H9 (cell line): ENCODE results near the gene MCF2L2. TPM values are rescaled to one million over a fixed set of nuclear protein-coding genes. Genes with fewer than 3 reads are reported as not detected.

Source experiments
- DNase-seq: peaks from one replicate; pipeline ENCODE4 v3.0.0-alpha.2; 2017
- H2AFZ ChIP-seq: one replicate; pipeline ENCODE4 v1.6.1; 2013; ENCODE audit warnings: mild to moderate bottlenecking, low read length, control low read depth, moderate library complexity
- H2AK5ac ChIP-seq: 2 replicates; pipeline ENCODE4 v1.6.1; 2013; ENCODE audit warnings: low read length, control low read depth, mixed read lengths; ENCODE audit not compliant: insufficient read length
- H2BK120ac ChIP-seq: one replicate; pipeline ENCODE4 v1.6.1; 2013; ENCODE audit warnings: low read depth, mild to moderate bottlenecking, low read length, control low read depth, inconsistent platforms; ENCODE audit not compliant: poor library complexity, severe bottlenecking
- H2BK12ac ChIP-seq: 2 replicates; pipeline ENCODE4 v1.6.1; 2013; ENCODE audit warnings: low read length, control low read depth, mixed read lengths, low read depth; ENCODE audit not compliant: insufficient read length
- H2BK15ac ChIP-seq: 2 replicates; pipeline ENCODE4 v1.6.1; 2013; ENCODE audit warnings: low read depth, low read length, control low read depth
- H2BK20ac ChIP-seq: one replicate; pipeline ENCODE4 v1.6.1; 2013; ENCODE audit warnings: low read depth, mild to moderate bottlenecking, low read length, control low read depth, inconsistent platforms; ENCODE audit not compliant: poor library complexity, severe bottlenecking
- H2BK5ac ChIP-seq: 2 replicates; pipeline ENCODE4 v1.6.1; 2013; ENCODE audit warnings: low read length, control low read depth, mixed read lengths; ENCODE audit not compliant: insufficient read length
- H3K14ac ChIP-seq: 2 replicates; pipeline ENCODE4 v1.6.1; 2013; ENCODE audit warnings: low read length, control low read depth; ENCODE audit not compliant: insufficient read depth
- H3K18ac ChIP-seq: 2 replicates; pipeline ENCODE4 v1.6.1; 2013; ENCODE audit warnings: low read depth, mild to moderate bottlenecking, mixed read lengths, low read length, control low read depth; ENCODE audit not compliant: insufficient read length
- H3K23ac ChIP-seq: 2 replicates; pipeline ENCODE4 v1.6.1; 2013; ENCODE audit warnings: low read length, control low read depth, mixed read lengths, low read depth; ENCODE audit not compliant: insufficient read length
- H3K23me2 ChIP-seq: 2 replicates; pipeline ENCODE4 v1.6.1; 2013; ENCODE audit warnings: low read depth, mild to moderate bottlenecking, mixed read lengths, low read length, control low read depth; ENCODE audit not compliant: insufficient read length, poor library complexity, severe bottlenecking
- H3K27ac ChIP-seq: 2 replicates; pipeline ENCODE4 v1.5.1; 2013; ENCODE audit warnings: low read length, control low read depth, mixed read lengths, low read depth; ENCODE audit not compliant: insufficient read length
- H3K27me3 ChIP-seq: 2 replicates; pipeline ENCODE4 v1.6.1; 2013; ENCODE audit warnings: low read length, control low read depth, inconsistent platforms; ENCODE audit not compliant: insufficient read depth
- H3K4ac ChIP-seq: 2 replicates; pipeline ENCODE4 v1.6.1; 2013; ENCODE audit warnings: low read depth, mild to moderate bottlenecking, control low read depth, inconsistent platforms, low read length, moderate library complexity
- H3K4me1 ChIP-seq: 2 replicates; pipeline ENCODE4 v1.6.1; 2013; ENCODE audit warnings: low read length, control low read depth, inconsistent platforms; ENCODE audit not compliant: insufficient read depth
- H3K4me2 ChIP-seq: 2 replicates; pipeline ENCODE4 v1.6.1; 2013; ENCODE audit warnings: low read length, control low read depth, mixed read lengths; ENCODE audit not compliant: insufficient read length, insufficient read depth
- H3K56ac ChIP-seq: 2 replicates; pipeline ENCODE4 v1.6.1; 2013; ENCODE audit warnings: low read depth, mild to moderate bottlenecking, mixed read lengths, low read length, control low read depth; ENCODE audit not compliant: insufficient read length
- H3K79me1 ChIP-seq: 2 replicates; pipeline ENCODE4 v1.6.1; 2013; ENCODE audit warnings: low read depth, mild to moderate bottlenecking, moderate library complexity, low read length, control low read depth, inconsistent platforms; ENCODE audit not compliant: insufficient read depth, poor library complexity, severe bottlenecking
- H3K79me2 ChIP-seq: 2 replicates; pipeline ENCODE4 v1.6.1; 2013; ENCODE audit warnings: low read length, control low read depth, inconsistent platforms; ENCODE audit not compliant: insufficient read depth
- H3K9ac ChIP-seq: 2 replicates; pipeline ENCODE4 v1.6.1; 2013; ENCODE audit warnings: low read length, control low read depth, mixed read lengths; ENCODE audit not compliant: insufficient read length; ENCODE audit errors: extremely low read depth
- H3K9me3 ChIP-seq: one replicate; pipeline ENCODE4 v1.6.1; 2013; ENCODE audit warnings: low read depth, low read length, inconsistent platforms; ENCODE audit not compliant: control insufficient read depth
- H3T11ph ChIP-seq: one replicate; pipeline ENCODE4 v1.6.1; 2013; ENCODE audit warnings: mild to moderate bottlenecking, low read length, control low read depth, inconsistent platforms
- H4K20me1 ChIP-seq: one replicate; pipeline ENCODE4 v1.6.1; 2013; ENCODE audit not compliant: control insufficient read depth, insufficient read length, insufficient read depth
- H4K5ac ChIP-seq: 2 replicates; pipeline ENCODE4 v1.6.1; 2013; ENCODE audit warnings: low read depth, mild to moderate bottlenecking, mixed read lengths, low read length, control low read depth; ENCODE audit not compliant: insufficient read length
- H4K8ac ChIP-seq: replicated peaks from 2 replicates; pipeline ENCODE4 v1.6.1; 2013; ENCODE audit warnings: low read length, control low read depth, mixed read lengths, low read depth; ENCODE audit not compliant: insufficient read length
- H4K91ac ChIP-seq: 2 replicates; pipeline ENCODE4 v1.6.1; 2013; ENCODE audit warnings: low read depth, mild to moderate bottlenecking, moderate library complexity, mixed read lengths, low read length, control low read depth; ENCODE audit not compliant: insufficient read length
- H3K27ac Mint-ChIP-seq, 3 experiments: 2 replicates in 2 of 3; 3 replicates in 1 of 3; pipeline ENCODE4 v1.8.0; 2020 to 2021; ENCODE audit warnings: mixed read lengths in 3 of 3, mild to moderate bottlenecking in 1 of 3, moderate library complexity in 1 of 3
- H3K27me3 Mint-ChIP-seq: 2 replicates; pipeline ENCODE4 v1.8.0; 2021; ENCODE audit warnings: low read depth, mild to moderate bottlenecking, moderate library complexity, mixed read lengths
- H3K36me3 Mint-ChIP-seq, 3 experiments: 2 replicates in 2 of 3; 3 replicates in 1 of 3; pipeline ENCODE4 v1.8.0; 2020 to 2021; ENCODE audit warnings: low read depth in 3 of 3, mixed read lengths in 3 of 3; ENCODE audit not compliant: insufficient read depth in 1 of 3
- H3K4me1 Mint-ChIP-seq, 2 experiments: 2 replicates each; pipeline ENCODE4 v1.8.0; 2020; ENCODE audit warnings: mixed read lengths in 2 of 2
- H3K4me3 Mint-ChIP-seq, 2 experiments: 2 replicates in 1 of 2; 3 replicates in 1 of 2; pipeline ENCODE4 v1.8.0; 2020 to 2021; ENCODE audit warnings: mild to moderate bottlenecking in 2 of 2, mixed read lengths in 2 of 2, moderate library complexity in 1 of 2
- H3K9me3 Mint-ChIP-seq, 2 experiments: 2 replicates in 1 of 2; 3 replicates in 1 of 2; pipeline ENCODE4 v1.8.0; 2020; ENCODE audit warnings: mild to moderate bottlenecking in 2 of 2, mixed read lengths in 2 of 2, moderate library complexity in 1 of 2
- CTCF ChIP-seq: fragments of 200-600 bp; sonication (generic); conservative IDR thresholded peaks from 3 replicates; pipeline ENCODE4 v1.8.0; 2021; ENCODE audit warnings: antibody characterized with exemption, mild to moderate bottlenecking
- WGBS: extraction: QIAGEN DNeasy Blood & Tissue Kit; methylation state at CpG from one replicate; pipeline ENCODE4 v1.1.7; 2013; ENCODE audit warnings: missing lambda C conversion rate, low lambda C conversion rate, mixed read lengths; ENCODE audit not compliant: insufficient read length; ENCODE audit errors: extremely low coverage; 5-methylcytosine and 5-hydroxymethylcytosine counted together
- total RNA-seq: library from RNA; stranded (reverse); gene quantifications from 2 replicates; pipeline ENCODE4 v1.2.1, GENCODE V29; 2021

Gene MCF2L2
- total RNA-seq, 1 experiment from 2014 or later: 6.4 TPM

GRCh38 chr3:183134844-183135243 is 293.6 kb downstream of the MCF2L2 start:
- Histone ChIP-seq H3K56ac (no peak overlapping the region), H3K9me3 (no peaks in the 10 kb centered on the region), H4K20me1 (no peaks in the 10 kb centered on the region), H2BK15ac (no peak overlapping the region), H4K8ac (no peak overlapping the region), H3K18ac (no peak overlapping the region), H3K4me2 (no peak overlapping the region), H2BK20ac (no peak overlapping the region), H2AFZ (no peak overlapping the region), H3K14ac (no peak overlapping the region), H3K23ac (no peak overlapping the region), H2BK120ac (no peak overlapping the region), H3K9ac (no peak overlapping the region), H3T11ph (no peak overlapping the region), H2BK12ac (no peak overlapping the region), H3K79me2 (no peaks in the 10 kb centered on the region), H3K4ac (no peak overlapping the region), H3K23me2 (no peaks in the 10 kb centered on the region), H3K79me1 (no peaks in the 10 kb centered on the region), H3K4me1 (no peaks in the 10 kb centered on the region), H3K27ac (no peak overlapping the region), H2AK5ac (no peak overlapping the region), H4K91ac (no peak overlapping the region), H3K27me3 (no peaks in the 10 kb centered on the region), H4K5ac (no peak overlapping the region), H2BK5ac (no peak overlapping the region)
- Mint-ChIP-seq H3K27me3 (peaks cover 4% of the 10 kb centered on the region), H3K4me3 (no peak overlapping the region), H3K36me3 (0 out of 7 replicates have a peak, but pooled peaks cover 0 to 5% (median under 1%) of the 10 kb centered on the region in 3 experiments), H3K9me3 (peaks cover 4 to 6% of the 10 kb centered on the region in 2 experiments; a peak in 4 of 5 replicates), H3K4me1 (peaks cover 8 to 13% of the 10 kb centered on the region in 2 experiments), H3K27ac (no peak overlapping the region)
- no peak for DNase-seq
- no peak for TF ChIP-seq CTCF
- WGBS: no CpG with 5 or more reads among the region's 2 CpGs
